Measurements from ENCODE around the gene CSNK2A2. TPM values are rescaled to one million over a fixed set of nuclear protein-coding genes. Genes with fewer than 3 reads are reported as not detected.

Gene CSNK2A2
- total and polyA plus RNA-seq, 7 donors: 27.1 to 47.0 (median 41.1) TPM

DNA sequence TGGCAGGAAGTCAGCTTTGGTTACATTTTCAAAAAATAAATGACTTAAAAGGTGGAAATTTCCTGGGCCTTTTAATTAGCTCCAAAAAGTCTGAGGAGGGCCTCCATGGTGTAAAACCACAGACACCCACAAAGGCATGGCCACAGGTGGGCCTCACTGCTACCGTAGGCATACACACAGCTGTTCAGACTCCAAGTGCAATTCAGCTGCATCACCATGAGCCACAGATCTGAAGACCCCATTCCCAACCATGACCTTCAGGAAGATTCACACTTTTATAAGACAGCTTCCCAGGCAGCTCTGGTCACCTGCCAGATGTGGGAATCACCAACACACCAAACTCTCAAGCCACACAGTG is 20.6 kb downstream of the CSNK2A2 start:
- Histone ChIP-seq H3K27ac (no peak overlapping the region), H3K36me3 (ENCODE audit: insufficient read depth in 1 of 2, low read depth in 1 of 2) (peaks cover 0 to 60% of the 10 kb centered on the region in 2 donors), H3K4me3 (no peak overlapping the region), H3K9me3 (no peaks in the 10 kb centered on the region), H3K4me1 (no peaks in the 10 kb centered on the region), H3K27me3 (ENCODE audit: insufficient read depth in 3 of 3, low read length in 2 of 3) (no peaks in the 10 kb centered on the region)
- intact Hi-C loops (cut with DNase I): no loop called here
- ATAC-seq (no peak), DNase-seq (no peak)
- 69 to 84% (median 74%) methylated on average over 1 of the region's 1 CpG for WGBS, 3 donors
- TF ChIP-seq, protein P1, sequence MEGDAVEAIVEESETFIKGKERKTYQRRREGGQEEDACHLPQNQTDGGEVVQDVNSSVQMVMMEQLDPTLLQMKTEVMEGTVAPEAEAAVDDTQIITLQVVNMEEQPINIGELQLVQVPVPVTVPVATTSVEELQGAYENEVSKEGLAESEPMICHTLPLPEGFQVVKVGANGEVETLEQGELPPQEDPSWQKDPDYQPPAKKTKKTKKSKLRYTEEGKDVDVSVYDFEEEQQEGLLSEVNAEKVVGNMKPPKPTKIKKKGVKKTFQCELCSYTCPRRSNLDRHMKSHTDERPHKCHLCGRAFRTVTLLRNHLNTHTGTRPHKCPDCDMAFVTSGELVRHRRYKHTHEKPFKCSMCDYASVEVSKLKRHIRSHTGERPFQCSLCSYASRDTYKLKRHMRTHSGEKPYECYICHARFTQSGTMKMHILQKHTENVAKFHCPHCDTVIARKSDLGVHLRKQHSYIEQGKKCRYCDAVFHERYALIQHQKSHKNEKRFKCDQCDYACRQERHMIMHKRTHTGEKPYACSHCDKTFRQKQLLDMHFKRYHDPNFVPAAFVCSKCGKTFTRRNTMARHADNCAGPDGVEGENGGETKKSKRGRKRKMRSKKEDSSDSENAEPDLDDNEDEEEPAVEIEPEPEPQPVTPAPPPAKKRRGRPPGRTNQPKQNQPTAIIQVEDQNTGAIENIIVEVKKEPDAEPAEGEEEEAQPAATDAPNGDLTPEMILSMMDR (IDR thresholded peaks at IDR 0.05): no peak

DNA sequence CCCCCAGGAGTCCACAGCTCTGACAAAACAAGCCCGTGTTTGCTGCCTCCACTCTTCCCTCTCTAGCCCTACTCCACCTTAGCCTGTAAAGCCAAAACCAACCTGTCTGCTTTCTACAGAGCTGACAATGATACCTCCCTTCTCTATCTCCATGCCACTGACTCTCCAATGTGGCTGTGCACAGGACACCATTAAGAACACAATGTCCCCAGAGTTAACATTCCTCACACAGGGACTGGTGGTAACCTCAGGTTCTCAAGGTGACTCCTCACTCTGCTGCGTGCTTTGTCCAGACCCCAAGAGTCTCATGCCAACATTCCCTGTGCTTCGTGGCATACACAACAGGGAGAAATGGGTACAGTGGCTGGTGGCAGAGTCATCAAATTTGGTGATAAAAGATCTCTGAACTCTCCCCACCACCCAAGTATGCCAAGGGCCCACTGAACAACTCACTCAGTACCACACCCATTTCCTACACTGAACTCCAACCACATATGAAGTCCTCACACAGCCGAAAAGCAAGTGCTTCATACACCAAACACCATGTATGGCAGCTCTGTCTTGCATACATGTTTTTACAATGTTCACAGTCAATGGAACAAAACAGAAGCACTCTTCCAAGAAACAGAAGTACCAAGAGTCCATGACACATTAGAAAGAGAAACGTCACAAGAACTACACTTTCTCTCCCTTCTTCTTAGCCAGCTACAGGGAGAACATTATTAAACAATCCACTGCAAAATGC is 21.1 kb downstream of the CSNK2A2 start:
- peaks cover 0 to 61% of the 10 kb centered on the region in 2 donors for H3K36me3 ChIP-seq (ENCODE audit: insufficient read depth in 1 of 2, low read depth in 1 of 2)
- TF ChIP-seq, protein P1 (IDR thresholded peaks at IDR 0.05): no peak
- no peak overlapping the region for H3K27ac ChIP-seq

DNA sequence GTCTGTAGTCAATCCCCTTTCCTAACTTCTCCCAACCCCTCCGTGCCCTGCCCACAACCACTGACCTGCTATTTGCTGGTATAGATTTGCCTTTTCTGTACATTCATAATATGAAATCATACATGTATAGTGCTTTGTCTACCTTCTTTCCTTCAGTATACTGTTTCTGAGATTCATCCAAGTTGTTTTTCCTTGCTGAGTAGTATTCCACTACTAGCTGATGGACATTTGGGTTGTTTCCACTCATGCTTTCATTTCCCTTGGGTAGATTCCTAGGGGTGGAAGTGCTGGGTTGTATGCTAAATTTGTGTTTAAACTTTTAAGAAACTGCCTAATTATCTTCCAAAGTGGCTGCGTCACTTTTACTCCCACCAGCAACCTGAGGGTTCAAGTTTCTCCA is 27.7 kb downstream of the CSNK2A2 start:
- Histone ChIP-seq H3K9me3 (no peaks in the 10 kb centered on the region), H3K4me1 (no peaks in the 10 kb centered on the region), H3K27ac (no peak overlapping the region), H3K4me3 (no peak overlapping the region), H3K36me3 (ENCODE audit: insufficient read depth in 1 of 2, low read depth in 1 of 2) (peaks cover 24 to 92% of the 10 kb centered on the region in 2 donors), H3K27me3 (ENCODE audit: insufficient read depth in 3 of 3, low read length in 2 of 3) (no peaks in the 10 kb centered on the region)
- no peak for ATAC-seq
- TF ChIP-seq, protein P1 (IDR thresholded peaks at IDR 0.05): no peak
- WGBS, 3 donors: 98 to 100% (median 99%) methylated on average over 2 of the region's 2 CpGs
- intact Hi-C loops (cut with DNase I): no loop called here
- no peak for DNase-seq

More for the DNA sequence above, 21.1 kb downstream of the CSNK2A2 start:
- no peaks in the 10 kb centered on the region for H3K4me1 ChIP-seq
- intact Hi-C loops (cut with DNase I): no loop called here
- 78 to 83% (median 80%) methylated on average over 5 of the region's 5 CpGs for WGBS, 3 donors
- ATAC-seq (peak in 2 of 4 donors; percentile 19 to 44), DNase-seq (no peak)
- H3K4me3 ChIP-seq: no peak overlapping the region
- H3K9me3 ChIP-seq: no peaks in the 10 kb centered on the region
- no peaks in the 10 kb centered on the region for H3K27me3 ChIP-seq (ENCODE audit: insufficient read depth in 3 of 3, low read length in 2 of 3)

DNA sequence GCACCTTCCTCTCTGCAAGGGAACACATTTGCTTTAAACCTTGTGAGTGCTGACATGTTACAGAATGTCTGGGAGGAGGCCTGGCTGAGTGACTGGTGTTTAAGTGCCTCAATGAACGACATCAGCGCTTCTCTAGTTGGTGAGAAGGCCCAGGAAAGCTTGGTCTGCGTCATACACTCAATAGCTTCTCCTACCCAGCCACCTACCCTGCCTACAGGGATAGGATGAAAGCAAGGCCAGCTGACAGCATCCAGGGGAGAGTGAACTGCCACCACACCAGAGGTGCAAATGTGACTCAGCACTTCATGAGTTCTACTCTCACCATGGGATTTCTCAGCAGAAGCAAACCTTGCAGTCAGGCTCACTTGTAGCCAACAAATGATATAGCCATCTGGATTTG is 37.1 kb downstream of the CSNK2A2 start:
- Histone ChIP-seq H3K27me3 (ENCODE audit: insufficient read depth in 3 of 3, low read length in 2 of 3) (no peaks in the 10 kb centered on the region), H3K4me1 (no peaks in the 10 kb centered on the region), H3K27ac (no peak overlapping the region), H3K4me3 (no peak overlapping the region), H3K9me3 (no peaks in the 10 kb centered on the region), H3K36me3 (ENCODE audit: insufficient read depth in 1 of 2, low read depth in 1 of 2) (peaks cover 21 to 87% of the 10 kb centered on the region in 2 donors)
- 74 to 94% (median 89%) methylated on average over 3 of the region's 3 CpGs for WGBS, 3 donors
- ATAC-seq: no peak
- intact Hi-C loops (cut with DNase I): no loop called here
- TF ChIP-seq, protein P1 (IDR thresholded peaks at IDR 0.05): no peak
- no peak for DNase-seq

DNA sequence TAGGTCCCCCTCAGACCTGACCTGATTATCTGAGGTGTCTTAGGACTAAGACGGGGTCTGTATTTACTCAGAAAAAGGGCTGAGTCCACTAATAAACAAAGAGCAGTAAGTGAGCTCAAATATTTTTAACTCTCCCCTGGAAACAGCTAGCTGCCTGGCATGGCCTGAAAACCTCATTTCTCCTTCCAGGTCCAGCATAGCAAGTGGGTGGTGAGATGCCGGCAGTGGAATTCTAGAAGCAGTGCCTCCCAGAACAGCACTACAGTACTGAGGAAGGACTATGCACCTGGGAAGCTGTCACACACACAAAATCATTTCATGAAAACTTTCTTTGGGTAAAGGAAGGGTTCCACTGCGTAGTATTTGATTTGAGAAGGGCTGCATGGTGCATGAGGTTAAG is 39.2 kb downstream of the CSNK2A2 start:
- Histone ChIP-seq H3K9me3 (no peaks in the 10 kb centered on the region), H3K36me3 (ENCODE audit: insufficient read depth in 1 of 2, low read depth in 1 of 2) (peaks cover 6 to 66% of the 10 kb centered on the region in 2 donors), H3K4me3 (no peak overlapping the region), H3K27ac (no peak overlapping the region), H3K27me3 (ENCODE audit: insufficient read depth in 3 of 3, low read length in 2 of 3) (no peaks in the 10 kb centered on the region), H3K4me1 (no peaks in the 10 kb centered on the region)
- TF ChIP-seq, protein P1 (IDR thresholded peaks at IDR 0.05): no peak
- DNase-seq: no peak
- intact Hi-C loops (cut with DNase I): no loop called here
- 73 to 97% (median 91%) methylated on average over 3 of the region's 3 CpGs for WGBS, 3 donors
- peak in 1 of 4 donors; percentile 12 for ATAC-seq
